HEK293 (cell line): ENCODE data around the gene SH3BGRL3.

Experiments used
- ATF2 ChIP-seq: fragments of 450-650 bp; formaldehyde crosslinking; IDR thresholded peaks from 2 replicates; pipeline ENCODE4 v1.5.1; 2016; ENCODE audit warnings: missing biosample characterization, missing genetic modification characterization, low read depth
- KLF16 ChIP-seq: fragments of 450-650 bp; formaldehyde crosslinking; IDR thresholded peaks from 2 replicates; pipeline ENCODE4 v1.5.1; 2017; ENCODE audit warnings: missing biosample characterization, missing genetic modification characterization
- KLF17 ChIP-seq: fragments of 450-650 bp; formaldehyde crosslinking; IDR thresholded peaks from 2 replicates; pipeline ENCODE4 v1.5.1; 2016; ENCODE audit warnings: missing biosample characterization, missing genetic modification characterization
- PATZ1 ChIP-seq: fragments of 450-650 bp; formaldehyde crosslinking; IDR thresholded peaks from 2 replicates; pipeline ENCODE4 v1.5.1; 2016; ENCODE audit warnings: missing biosample characterization, missing genetic modification characterization
- PRDM2 ChIP-seq: fragments of 450-650 bp; formaldehyde crosslinking; IDR thresholded peaks from 2 replicates; pipeline ENCODE4 v1.5.1; 2016; ENCODE audit warnings: missing biosample characterization, missing genetic modification characterization, borderline replicate concordance
- ZNF223 ChIP-seq: fragments of 450-650 bp; formaldehyde crosslinking; IDR thresholded peaks from 2 replicates; pipeline ENCODE4 v1.5.1; 2016; ENCODE audit warnings: missing biosample characterization, missing genetic modification characterization
- ZNF335 ChIP-seq: fragments of 450-650 bp; formaldehyde crosslinking; conservative IDR thresholded peaks from 2 replicates; pipeline ENCODE4 v1.5.1; 2016; ENCODE audit warnings: missing biosample characterization, missing genetic modification characterization
- ZNF394 ChIP-seq: fragments of 450-650 bp; formaldehyde crosslinking; IDR thresholded peaks from 2 replicates; pipeline ENCODE4 v1.5.1; 2016; ENCODE audit warnings: missing biosample characterization, missing genetic modification characterization, mild to moderate bottlenecking, moderate library complexity, borderline replicate concordance
- ZNF398 ChIP-seq: fragments of 450-650 bp; formaldehyde crosslinking; IDR thresholded peaks from 2 replicates; pipeline ENCODE4 v1.5.1; 2017; ENCODE audit warnings: missing biosample characterization, missing genetic modification characterization
- ZSCAN4 ChIP-seq: fragments of 450-650 bp; formaldehyde crosslinking; IDR thresholded peaks from 2 replicates; pipeline ENCODE4 v1.5.1; 2017; ENCODE audit warnings: missing biosample characterization, missing genetic modification characterization

Gene SH3BGRL3

GRCh38 chr1:26280333-26281042 lies 602 bp downstream of the SH3BGRL3 start (continued):
- no peak for TF ChIP-seq KLF16 (tag by site-specific recombination)
- no peak for TF ChIP-seq ATF2
- TF ChIP-seq PATZ1 (tag by site-specific recombination), result peak; percentile 4
- 0 out of 2 replicates have a peak, but pooled peaks have one; percentile 28 for TF ChIP-seq PRDM2 (tag by site-specific recombination)
- peak; percentile 97 for TF ChIP-seq ZNF398 (tag by site-specific recombination)
- no peak for TF ChIP-seq ZSCAN4 (tag by site-specific recombination)
- TF ChIP-seq ZNF335 (tag by site-specific recombination), result peak; percentile 54; the same call in 1 of the 2 replicates
- TF ChIP-seq ZNF394, result peak; percentile 2; the same call in 1 of the 2 replicates
- peak; percentile 58; the same call in 1 of the 2 replicates for TF ChIP-seq KLF17 (tag by site-specific recombination)
- peak; percentile 87; the same call in 1 of the 2 replicates for TF ChIP-seq ZNF223
